HG03039 (cell line): Measurements from ENCODE around the gene USP49.
"Not testable (repeated sequence)": the region's sequence is repeated elsewhere in the genome, so short reads cannot be mapped to it uniquely, and the experiment has no call there.

Experiments used
- ATAC-seq: cut with Tn5 transposase; IDR thresholded peaks from one replicate; pipeline ENCODE4 v1.9.1; 2021; ENCODE audit warnings: mild to moderate bottlenecking, moderate library complexity; ENCODE audit not compliant: unreplicated experiment

Gene USP49

DNA sequence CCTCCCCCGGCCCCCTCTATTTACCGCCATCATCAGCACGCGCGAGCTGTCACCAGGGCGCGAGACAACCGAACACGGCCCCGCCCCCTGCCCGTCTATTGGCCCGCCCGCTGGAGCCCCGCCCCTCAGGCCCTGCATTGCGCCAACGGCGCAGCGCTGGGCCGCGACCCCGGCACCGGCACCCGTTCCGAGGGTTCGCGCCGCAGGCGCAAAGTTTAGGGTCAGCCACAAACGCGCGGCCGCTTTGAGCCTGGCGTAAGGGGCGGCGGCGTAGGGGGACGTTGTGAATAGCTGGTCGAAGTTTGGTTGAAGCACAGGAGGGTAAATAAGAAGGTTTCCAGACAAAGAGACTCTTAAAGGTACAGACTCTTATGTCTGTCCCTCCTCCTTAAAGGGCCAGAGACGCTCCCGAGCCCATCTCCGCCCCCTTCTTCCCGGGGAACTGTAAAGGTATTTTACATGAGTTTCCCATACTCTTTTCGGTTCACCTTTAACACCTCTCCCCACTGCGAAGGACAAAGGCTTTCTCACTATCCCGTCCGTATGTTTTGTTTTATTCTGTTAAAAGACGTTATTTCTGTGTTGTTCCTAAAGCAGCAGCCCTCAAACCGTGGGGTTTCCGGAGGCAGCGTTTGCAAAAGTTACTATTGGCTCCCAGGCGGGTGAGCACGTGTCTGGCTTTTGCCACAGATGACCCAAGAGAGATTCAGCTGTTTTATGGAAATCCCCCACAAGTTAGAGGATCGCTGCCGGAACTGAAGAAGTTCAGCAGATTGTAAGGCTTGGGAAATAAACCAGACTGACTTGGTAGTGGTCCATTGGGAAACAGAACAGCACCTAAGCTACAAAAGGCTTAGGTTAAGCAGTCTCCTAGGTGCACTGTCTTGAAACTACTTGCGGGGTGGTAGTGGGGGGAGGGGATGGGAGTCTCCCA, at the start of gene USP49:
TSS of gene USP49 (minus strand) at position 76 of the 934 bp plus-strand sequence. CDS start 88,392 bp downstream, outside the sequence.
- peak; percentile 80 for ATAC-seq

GRCh38 chr6:41943456-41943855, 48.3 kb upstream of the USP49 start:
- ATAC-seq, result no peak

- ATAC-seq, result not testable (repeated sequence)
These were observed 47.7 kb upstream of the USP49 start for GRCh38 chr6:41942882-41943281.

GRCh38 chr6:41942067-41942851, 47.1 kb upstream of the USP49 start:
- ATAC-seq, result no peak

DNA sequence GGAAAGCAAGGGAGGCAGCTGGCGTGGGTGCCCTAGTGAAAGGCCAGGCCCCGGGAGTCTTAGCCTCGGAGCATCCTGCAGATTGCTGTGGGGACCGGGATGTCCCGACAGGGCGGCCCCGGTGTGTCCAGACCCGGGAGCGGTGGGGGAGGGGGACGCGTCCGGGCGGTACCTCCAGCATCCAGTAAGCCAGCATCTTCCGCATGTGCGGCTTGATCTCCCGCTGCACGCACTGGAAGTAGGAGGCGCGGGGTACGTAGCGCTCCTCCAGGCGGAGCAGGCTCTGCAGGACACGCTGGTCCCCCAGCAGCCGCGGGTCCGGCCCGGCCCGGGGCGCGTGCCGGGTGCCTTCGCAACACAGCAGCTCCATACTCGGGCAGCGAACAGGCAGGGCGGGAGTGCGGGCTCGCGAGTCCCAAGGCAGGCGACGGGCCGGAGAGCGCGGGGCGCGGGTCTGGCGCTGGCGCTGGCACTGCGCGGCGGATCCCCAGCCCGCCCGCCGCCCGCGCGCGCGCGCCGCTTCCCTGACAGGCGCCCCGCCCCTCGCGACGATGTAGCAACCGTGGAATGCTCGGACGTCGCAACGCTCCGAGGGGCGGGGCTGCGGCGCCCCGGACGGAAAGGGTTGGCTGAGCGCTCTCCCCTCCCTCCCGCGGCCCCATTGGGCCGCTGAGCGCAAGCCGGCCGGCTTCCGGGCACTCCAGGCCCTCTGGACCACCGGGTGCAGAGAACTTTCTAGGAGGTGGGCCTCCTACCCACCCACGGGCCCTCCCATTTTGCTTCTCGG, 46.3 kb upstream of the USP49 start, which contains the start of gene CCND3:
TSS of gene CCND3 (minus strand) at position 529 of the 787 bp plus-strand sequence. CDS start at position 370, 159 bp downstream.
- peak; percentile 79 for ATAC-seq

- no peak for ATAC-seq
These were observed 45.6 kb upstream of the USP49 start for GRCh38 chr6:41940759-41941279.

DNA sequence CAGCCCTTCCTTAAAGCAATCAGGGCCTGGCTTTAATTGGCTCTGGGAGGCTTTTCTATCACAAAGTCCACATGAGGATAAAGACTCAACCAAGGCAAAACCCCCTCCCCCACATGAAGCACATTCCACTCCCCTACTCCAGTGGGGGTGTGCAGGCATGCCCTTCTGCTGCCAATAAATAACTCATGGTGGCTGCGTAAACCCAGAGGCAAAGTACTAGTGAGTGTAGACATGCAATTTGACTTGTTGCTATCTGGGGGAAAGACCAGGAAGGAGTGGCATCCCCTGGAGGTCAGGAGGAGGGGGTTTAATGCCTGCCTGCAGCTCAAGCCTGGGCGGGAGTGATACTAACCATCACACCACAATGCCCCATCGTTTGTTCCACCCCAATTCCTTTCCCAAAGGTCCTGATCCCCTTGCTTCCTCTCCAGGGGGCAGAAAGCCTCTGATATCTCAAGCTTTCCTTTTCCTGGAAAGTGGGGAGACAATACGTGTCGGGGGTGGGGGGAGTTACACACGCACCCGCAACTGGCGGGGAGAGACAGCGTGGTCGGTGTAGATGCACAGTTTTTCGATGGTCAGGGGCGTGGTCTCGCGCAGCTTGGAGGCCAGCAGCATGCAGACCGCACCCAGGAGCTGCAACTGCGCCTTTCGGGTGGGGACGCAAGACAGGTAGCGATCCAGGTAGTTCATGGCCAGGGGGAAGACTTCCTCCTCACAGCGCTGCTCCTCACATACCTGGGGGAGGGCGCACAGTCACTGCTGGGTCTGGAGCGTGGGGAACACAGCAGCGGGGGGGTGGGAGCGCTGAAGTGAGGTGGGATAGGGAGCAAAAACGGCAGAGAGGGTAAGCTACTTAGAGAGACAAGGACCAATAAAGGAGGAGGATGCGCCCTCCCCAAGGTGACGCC, 44.9 kb upstream of the USP49 start:
- ATAC-seq, result no peak

- no peak for ATAC-seq
These were observed 44.1 kb upstream of the USP49 start for GRCh38 chr6:41939176-41939847.

- ATAC-seq, result no peak
These were observed 43.5 kb upstream of the USP49 start for GRCh38 chr6:41938590-41939175.

DNA sequence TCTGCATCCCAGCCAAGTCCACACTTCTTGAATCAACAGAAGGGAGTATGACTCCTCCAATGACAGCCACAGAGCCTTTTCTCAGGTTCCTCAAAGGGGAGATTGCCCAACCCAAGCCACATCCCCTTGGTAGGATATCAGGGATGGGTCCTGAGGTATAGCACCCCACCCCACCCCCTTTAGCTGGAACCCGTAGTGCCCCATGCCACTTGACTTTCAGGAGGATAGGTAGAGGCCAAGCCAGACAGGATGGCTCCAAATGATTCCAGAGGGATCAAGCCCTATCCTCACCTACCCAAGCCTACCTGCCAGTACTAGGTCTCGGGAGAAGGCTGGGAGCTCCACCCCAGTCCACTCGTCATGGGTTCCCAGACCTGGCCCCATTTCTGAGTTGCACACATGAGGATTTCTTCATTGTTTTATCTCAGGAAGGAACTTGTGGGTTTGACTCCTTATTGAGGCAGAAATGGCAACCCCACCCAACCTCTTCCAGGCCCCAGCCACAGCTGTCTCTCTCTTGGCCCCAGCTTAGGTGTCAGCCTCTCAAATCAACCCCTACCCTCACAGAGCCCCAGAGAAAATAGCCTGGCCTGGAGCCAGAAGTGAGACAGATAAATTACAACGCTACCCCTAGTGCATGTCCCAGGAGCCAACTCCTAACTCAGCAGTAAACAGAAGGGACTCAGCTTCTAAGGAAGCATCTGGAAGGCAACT, 42.8 kb upstream of the USP49 start:
- ATAC-seq, result no peak

- no peak for ATAC-seq
These were observed 42.3 kb upstream of the USP49 start for GRCh38 chr6:41937472-41937860.

GRCh38 chr6:41936073-41936837, 41.1 kb upstream of the USP49 start:
- peak; percentile 42 for ATAC-seq

DNA sequence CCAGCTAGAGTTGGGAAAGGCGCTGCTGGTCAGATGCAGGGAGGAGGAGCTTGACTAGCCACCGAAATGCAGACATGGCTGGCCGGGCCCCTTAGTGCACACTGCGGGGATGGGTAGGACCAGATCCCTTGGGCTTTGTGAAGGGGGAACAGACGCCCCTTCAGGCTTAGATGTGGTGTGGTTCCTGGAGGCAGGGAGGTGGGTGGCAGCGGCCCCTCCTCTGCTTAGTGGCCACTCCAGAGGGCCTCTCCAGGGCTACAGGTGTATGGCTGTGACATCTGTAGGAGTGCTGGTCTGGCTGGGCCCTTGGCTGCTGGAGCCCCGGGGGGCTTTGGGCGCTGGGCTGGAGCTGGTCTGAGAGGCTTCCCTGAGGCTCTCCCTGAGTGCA, 40.5 kb upstream of the USP49 start:
- ATAC-seq, result no peak

GRCh38 chr6:41935193-41935574, 40.0 kb upstream of the USP49 start:
- ATAC-seq, result no peak

DNA sequence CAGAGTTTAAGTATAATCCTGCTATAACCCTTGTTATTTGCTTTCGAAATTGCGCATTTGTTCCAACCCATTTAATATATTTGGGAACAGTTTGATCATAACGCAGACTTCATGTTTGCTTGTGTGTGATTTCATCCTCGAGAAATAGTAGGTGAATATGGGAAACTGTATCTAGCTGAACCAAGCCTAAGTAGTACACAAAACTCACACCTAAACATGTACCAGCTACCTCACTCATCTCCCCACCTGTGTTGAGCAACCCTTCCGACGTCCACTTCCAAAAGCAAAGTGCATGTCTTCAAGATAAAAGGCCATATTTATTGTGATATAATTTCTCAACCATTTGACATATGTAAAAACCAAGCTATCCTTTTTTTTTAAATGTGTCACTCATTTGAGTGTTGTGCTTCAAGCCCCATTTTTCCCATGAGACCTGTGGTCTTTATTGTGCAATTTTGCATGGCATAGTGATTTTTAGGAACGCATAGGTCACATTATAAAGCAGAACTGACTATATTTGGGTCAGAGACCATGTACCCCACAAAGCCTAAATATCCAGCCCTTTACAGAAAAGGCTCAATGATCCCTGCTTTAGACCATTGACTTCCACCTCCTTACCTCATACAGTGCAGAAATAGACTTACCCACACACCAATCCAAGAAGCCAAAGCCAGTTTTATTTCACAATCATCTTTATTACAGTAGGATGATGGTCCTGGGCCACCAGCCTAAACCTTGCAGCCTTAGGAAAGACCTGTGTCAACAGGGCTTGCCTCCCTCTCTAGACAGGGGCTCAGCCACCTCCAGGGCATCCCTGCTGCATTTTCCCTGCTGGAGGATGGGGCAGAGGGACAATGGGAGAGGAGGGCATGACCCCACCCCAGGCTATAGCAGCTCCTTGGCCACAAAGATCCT, 39.4 kb upstream of the USP49 start:
- no peak for ATAC-seq

DNA sequence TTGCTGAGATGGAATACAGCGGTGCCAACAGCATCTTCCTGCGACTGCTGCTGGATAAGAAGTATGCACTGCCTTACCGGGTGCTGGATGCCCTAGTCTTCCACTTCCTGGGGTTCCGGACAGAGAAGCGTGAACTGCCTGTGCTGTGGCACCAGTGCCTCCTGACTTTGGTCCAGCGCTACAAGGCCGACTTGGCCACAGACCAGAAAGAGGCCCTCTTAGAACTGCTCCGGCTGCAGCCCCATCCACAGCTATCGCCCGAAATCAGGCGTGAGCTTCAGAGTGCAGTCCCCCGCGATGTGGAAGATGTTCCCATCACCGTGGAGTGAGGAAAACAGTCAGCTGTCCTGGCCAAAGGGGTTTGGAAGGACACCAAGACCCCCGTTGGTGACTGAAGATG, 37.2 kb upstream of the USP49 start:
- no peak for ATAC-seq
